ENCODE data around the gene GLI1. TPM values are rescaled to one million over a fixed set of nuclear protein-coding genes. Genes with fewer than 3 reads are reported as not detected.

The GLI1 gene
- total RNA-seq, 2 experiments from 2014 or later: 0.31 to 0.85 TPM

- H3K27ac Mint-ChIP-seq: peak overlapping the region; percentile 57
- H3K27me3 ChIP-seq (ENCODE audit: control insufficient read depth in 1 of 2, insufficient read depth in 2 of 2, low read length in 2 of 2): no peaks in the 10 kb centered on the region
- ChIA-PET POLR2A (no interaction called here), CTCF (interaction anchor here (0.6 to 0.7 kb wide), 2 partner anchors 31 to 105 kb away, joined by 3 read pairs; partner anchors contain the start of gene DCTN2)
- peak overlapping the region in 1 of 2 donors; percentile 9 for H3K27ac ChIP-seq (ENCODE audit: low read depth in 1 of 2, low read length in 2 of 2)
- no peaks in the 10 kb centered on the region for H3K9me3 ChIP-seq (ENCODE audit: control insufficient read depth in 1 of 2, insufficient read depth in 1 of 2, low read length in 2 of 2)
- peaks cover 25% of the 10 kb centered on the region for H3K4me1 ChIP-seq (ENCODE audit: insufficient read depth, low read length)
- intact Hi-C loops (cut with DNase I, micrococcal nuclease): no loop called here
- no peak overlapping the region for H3K4me3 ChIP-seq (ENCODE audit: low read length)
- H3K9me3 Mint-ChIP-seq: no peaks in the 10 kb centered on the region
- ATAC-seq (ENCODE audit: poor library complexity): no peak
- DNase-seq: no peak
- H3K27me3 Mint-ChIP-seq: no peaks in the 10 kb centered on the region
- no peak for TF ChIP-seq CTCF (IDR thresholded peaks at IDR 0.05)
- H3K4me1 Mint-ChIP-seq (ENCODE audit: low read depth): peaks cover 28% of the 10 kb centered on the region
- no peak overlapping the region for H3K4me3 Mint-ChIP-seq
- peaks cover 88% of the 10 kb centered on the region for H3K36me3 Mint-ChIP-seq (ENCODE audit: low read depth)
- peaks cover 76% of the 10 kb centered on the region for H3K36me3 ChIP-seq (ENCODE audit: insufficient read depth, low read length)
These were observed 55.9 kb downstream of the GLI1 start for GRCh38 chr12:57515408-57515933.

GRCh38 chr12:57515934-57516541 lies 56.5 kb downstream of the GLI1 start:
- H3K4me3 ChIP-seq (ENCODE audit: low read length): no peak overlapping the region
- POLR2A ChIA-PET: interaction anchor here (0.7 to 1.0 kb wide), 2 partner anchors 39 to 149 kb away, joined by 3 read pairs; no protein-coding TSS in a partner anchor
- Mint-ChIP-seq H3K36me3 (ENCODE audit: low read depth) (peaks cover 91% of the 10 kb centered on the region), H3K27ac (peak overlapping the region; percentile 57), H3K9me3 (no peaks in the 10 kb centered on the region), H3K27me3 (no peaks in the 10 kb centered on the region), H3K4me1 (ENCODE audit: low read depth) (peaks cover 34% of the 10 kb centered on the region), H3K4me3 (peak overlapping the region; percentile 35)
- ATAC-seq (ENCODE audit: poor library complexity) (no peak), DNase-seq (no peak)
- peaks cover 30% of the 10 kb centered on the region for H3K4me1 ChIP-seq (ENCODE audit: insufficient read depth, low read length)
- no peak for TF ChIP-seq CTCF (IDR thresholded peaks at IDR 0.05)
- H3K27ac ChIP-seq (ENCODE audit: low read depth in 1 of 2, low read length in 2 of 2): no peak overlapping the region
- intact Hi-C loops (cut with DNase I, micrococcal nuclease): no loop called here
- CTCF ChIA-PET: no interaction called here
- peaks cover 70% of the 10 kb centered on the region for H3K36me3 ChIP-seq (ENCODE audit: insufficient read depth, low read length)
- H3K9me3 ChIP-seq (ENCODE audit: control insufficient read depth in 1 of 2, insufficient read depth in 1 of 2, low read length in 2 of 2): no peaks in the 10 kb centered on the region
- no peaks in the 10 kb centered on the region for H3K27me3 ChIP-seq (ENCODE audit: control insufficient read depth in 1 of 2, insufficient read depth in 2 of 2, low read length in 2 of 2)

DNA sequence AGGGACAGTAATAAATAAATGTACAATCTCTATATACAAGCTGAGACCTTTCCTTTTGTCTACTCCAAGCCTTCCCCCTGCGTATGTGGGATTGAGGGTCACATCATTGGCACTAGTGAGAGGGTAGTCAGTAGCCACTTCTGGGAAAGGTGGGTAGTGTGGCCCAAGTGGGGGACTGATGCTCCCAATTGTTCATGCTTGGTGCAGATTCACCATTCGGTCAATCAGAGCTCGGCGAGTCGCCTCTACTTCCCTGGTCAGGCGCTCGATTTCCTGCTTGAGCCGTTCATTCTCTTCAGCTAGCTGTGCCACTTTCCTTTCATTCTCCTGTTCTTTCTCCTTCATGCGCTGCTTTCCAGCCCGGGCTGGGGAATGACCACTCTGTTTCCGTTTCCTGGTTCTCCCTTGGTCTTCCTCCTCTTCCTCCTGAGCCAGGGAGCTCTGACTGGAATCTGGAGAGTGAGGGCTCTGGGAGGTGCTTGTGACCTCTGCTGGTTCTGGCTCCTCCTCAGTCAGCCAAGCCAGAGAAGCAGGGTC lies 57.1 kb downstream of the GLI1 start:
- H3K27me3 Mint-ChIP-seq: no peaks in the 10 kb centered on the region
- no peaks in the 10 kb centered on the region for H3K9me3 Mint-ChIP-seq
- intact Hi-C loops (cut with DNase I, micrococcal nuclease): no loop called here
- peaks cover 36% of the 10 kb centered on the region for H3K4me1 ChIP-seq (ENCODE audit: insufficient read depth, low read length)
- H3K36me3 Mint-ChIP-seq (ENCODE audit: low read depth): peaks cover 87% of the 10 kb centered on the region
- H3K4me3 Mint-ChIP-seq: peak overlapping the region; percentile 35
- no peak for TF ChIP-seq CTCF (IDR thresholded peaks at IDR 0.05)
- H3K27me3 ChIP-seq (ENCODE audit: control insufficient read depth in 1 of 2, insufficient read depth in 2 of 2, low read length in 2 of 2): no peaks in the 10 kb centered on the region
- no peaks in the 10 kb centered on the region for H3K9me3 ChIP-seq (ENCODE audit: control insufficient read depth in 1 of 2, insufficient read depth in 1 of 2, low read length in 2 of 2)
- no peak overlapping the region for H3K4me3 ChIP-seq (ENCODE audit: low read length)
- H3K27ac ChIP-seq (ENCODE audit: low read depth in 1 of 2, low read length in 2 of 2): peak overlapping the region in 1 of 2 donors; percentile 11
- H3K36me3 ChIP-seq (ENCODE audit: insufficient read depth, low read length): peaks cover 64% of the 10 kb centered on the region
- H3K4me1 Mint-ChIP-seq (ENCODE audit: low read depth): peaks cover 40% of the 10 kb centered on the region
- ChIA-PET POLR2A (interaction anchor here (0.7 to 1.0 kb wide), 2 partner anchors 39 to 149 kb away, joined by 3 read pairs; no protein-coding TSS in a partner anchor), CTCF (no interaction called here)
- peak overlapping the region; percentile 100 for H3K27ac Mint-ChIP-seq
- no peak for DNase-seq
- no peak for ATAC-seq (ENCODE audit: poor library complexity)

Measured in CD4-positive, alpha-beta T cell (primary cell).